ENCODE measurements around the gene TRIO. TPM values are rescaled to one million over a fixed set of nuclear protein-coding genes. Genes with fewer than 3 reads are reported as not detected.

Gene TRIO
- total RNA-seq, 1 donor from 2014 or later: 200 TPM

DNA sequence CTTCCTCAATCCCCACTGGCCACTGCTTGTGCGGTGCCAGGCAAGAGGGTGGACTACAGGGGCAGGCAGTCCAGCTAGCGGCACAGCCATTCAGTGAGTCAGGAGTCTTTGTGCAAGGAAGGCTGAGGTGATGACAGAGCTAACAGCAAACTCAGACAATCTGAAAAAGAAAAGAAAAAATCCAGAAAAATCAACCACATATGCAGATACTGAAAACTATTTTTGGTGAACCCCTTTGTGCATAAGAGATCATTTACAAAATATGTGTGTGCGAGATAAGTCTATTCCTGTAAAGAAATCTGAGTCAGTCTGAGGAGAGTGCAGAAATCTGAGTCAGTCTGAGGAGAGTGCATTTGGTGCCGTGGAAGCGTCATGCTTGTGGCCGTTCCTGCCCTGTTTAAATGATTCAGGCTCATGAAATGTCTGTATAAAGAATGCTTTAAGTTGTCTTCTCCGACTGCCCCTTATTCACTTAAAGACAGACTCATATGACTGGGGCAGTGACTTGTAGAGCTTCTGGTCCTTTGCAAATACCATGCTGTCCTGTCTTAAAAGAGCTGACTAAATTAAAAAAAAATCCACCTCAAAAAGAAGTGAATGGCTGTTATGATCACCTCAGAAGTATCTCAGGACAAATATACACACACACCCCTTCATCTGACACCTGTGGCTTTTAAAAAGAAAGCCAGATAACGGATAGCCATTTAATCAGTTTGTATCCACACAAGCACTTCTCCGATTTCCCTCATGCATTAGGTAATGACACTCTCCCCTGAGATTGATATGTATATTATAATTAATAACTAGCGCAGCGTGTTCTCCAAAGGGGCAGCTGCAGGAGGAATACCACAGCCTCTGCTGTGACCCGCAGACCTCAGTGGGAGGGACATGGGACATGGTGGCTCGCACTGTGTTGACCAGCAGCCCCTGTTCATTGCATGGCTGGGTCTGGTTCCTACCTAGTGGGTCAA is 47.3 kb downstream of the TRIO start:
- peak overlapping the region; percentile 35 for H3K4me3 Mint-ChIP-seq (ENCODE audit: unreplicated experiment)
- TF ChIP-seq, protein P1, sequence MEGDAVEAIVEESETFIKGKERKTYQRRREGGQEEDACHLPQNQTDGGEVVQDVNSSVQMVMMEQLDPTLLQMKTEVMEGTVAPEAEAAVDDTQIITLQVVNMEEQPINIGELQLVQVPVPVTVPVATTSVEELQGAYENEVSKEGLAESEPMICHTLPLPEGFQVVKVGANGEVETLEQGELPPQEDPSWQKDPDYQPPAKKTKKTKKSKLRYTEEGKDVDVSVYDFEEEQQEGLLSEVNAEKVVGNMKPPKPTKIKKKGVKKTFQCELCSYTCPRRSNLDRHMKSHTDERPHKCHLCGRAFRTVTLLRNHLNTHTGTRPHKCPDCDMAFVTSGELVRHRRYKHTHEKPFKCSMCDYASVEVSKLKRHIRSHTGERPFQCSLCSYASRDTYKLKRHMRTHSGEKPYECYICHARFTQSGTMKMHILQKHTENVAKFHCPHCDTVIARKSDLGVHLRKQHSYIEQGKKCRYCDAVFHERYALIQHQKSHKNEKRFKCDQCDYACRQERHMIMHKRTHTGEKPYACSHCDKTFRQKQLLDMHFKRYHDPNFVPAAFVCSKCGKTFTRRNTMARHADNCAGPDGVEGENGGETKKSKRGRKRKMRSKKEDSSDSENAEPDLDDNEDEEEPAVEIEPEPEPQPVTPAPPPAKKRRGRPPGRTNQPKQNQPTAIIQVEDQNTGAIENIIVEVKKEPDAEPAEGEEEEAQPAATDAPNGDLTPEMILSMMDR (IDR thresholded peaks at IDR 0.05): no peak
- H3K4me1 Mint-ChIP-seq (ENCODE audit: low read depth): peaks cover 95% of the 10 kb centered on the region

DNA sequence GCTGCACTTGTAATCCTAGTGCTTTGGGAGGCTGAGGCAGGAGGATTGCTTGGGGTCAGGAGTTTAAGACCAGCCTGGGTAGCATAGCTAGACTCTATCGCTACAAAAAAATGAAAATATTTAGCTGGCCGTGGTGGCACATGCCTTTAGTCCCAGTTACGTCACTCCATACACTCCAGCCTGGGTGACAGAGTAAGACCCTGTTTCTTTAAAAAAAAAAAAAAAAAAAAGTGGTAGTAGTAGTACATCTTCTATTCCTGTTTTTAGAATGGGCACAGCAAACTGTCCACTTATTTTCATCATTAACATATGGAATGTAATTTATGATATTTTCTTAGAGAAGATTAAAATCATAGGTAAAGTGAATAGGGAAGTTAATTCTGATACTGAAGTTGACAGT is 48.2 kb downstream of the TRIO start:
- Mint-ChIP-seq H3K4me1 (ENCODE audit: low read depth) (peaks cover 92% of the 10 kb centered on the region), H3K4me3 (ENCODE audit: unreplicated experiment) (no peak overlapping the region), H3K27me3 (ENCODE audit: low read depth) (no peaks in the 10 kb centered on the region), H3K27ac (ENCODE audit: unreplicated experiment) (peak overlapping the region; percentile 96), H3K9me3 (ENCODE audit: low read depth) (no peaks in the 10 kb centered on the region), H3K36me3 (ENCODE audit: low read depth) (peaks cover 4% of the 10 kb centered on the region)
- no peak for DNase-seq (ENCODE audit: low spot score)
- TF ChIP-seq, protein P1 (IDR thresholded peaks at IDR 0.05): no peak

More for the DNA sequence above, 47.3 kb downstream of the TRIO start:
- Mint-ChIP-seq H3K9me3 (ENCODE audit: low read depth) (no peaks in the 10 kb centered on the region), H3K27me3 (ENCODE audit: low read depth) (no peaks in the 10 kb centered on the region), H3K36me3 (ENCODE audit: low read depth) (peaks cover 3% of the 10 kb centered on the region), H3K27ac (ENCODE audit: unreplicated experiment) (peak overlapping the region; percentile 96)
- DNase-seq (ENCODE audit: low spot score): no peak

DNA sequence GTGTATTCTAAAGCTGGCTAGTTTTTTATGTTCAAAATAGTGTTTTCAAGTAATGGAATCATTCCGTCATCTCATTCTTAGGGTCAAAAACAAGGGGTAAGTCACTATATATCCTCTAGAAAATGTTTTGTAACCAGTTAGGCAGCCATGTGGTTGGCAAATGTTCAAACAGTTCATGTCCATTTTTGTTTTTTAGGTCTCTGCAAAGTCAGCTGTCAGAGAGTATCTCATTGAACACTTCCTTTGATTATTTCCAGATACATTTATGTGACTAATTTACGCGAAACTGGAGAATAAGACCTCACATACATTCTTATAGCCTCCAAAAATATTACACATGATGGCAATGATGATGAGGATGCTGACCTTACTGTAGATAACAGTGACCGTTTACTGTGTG is 50.4 kb downstream of the TRIO start:
- Mint-ChIP-seq H3K27ac (ENCODE audit: unreplicated experiment) (peak overlapping the region; percentile 75), H3K9me3 (ENCODE audit: low read depth) (no peaks in the 10 kb centered on the region), H3K36me3 (ENCODE audit: low read depth) (peaks cover 4% of the 10 kb centered on the region), H3K4me1 (ENCODE audit: low read depth) (peaks cover 90% of the 10 kb centered on the region), H3K4me3 (ENCODE audit: unreplicated experiment) (no peak overlapping the region), H3K27me3 (ENCODE audit: low read depth) (no peaks in the 10 kb centered on the region)
- no peak for DNase-seq (ENCODE audit: low spot score)
- TF ChIP-seq, protein P1 (IDR thresholded peaks at IDR 0.05): no peak

DNA sequence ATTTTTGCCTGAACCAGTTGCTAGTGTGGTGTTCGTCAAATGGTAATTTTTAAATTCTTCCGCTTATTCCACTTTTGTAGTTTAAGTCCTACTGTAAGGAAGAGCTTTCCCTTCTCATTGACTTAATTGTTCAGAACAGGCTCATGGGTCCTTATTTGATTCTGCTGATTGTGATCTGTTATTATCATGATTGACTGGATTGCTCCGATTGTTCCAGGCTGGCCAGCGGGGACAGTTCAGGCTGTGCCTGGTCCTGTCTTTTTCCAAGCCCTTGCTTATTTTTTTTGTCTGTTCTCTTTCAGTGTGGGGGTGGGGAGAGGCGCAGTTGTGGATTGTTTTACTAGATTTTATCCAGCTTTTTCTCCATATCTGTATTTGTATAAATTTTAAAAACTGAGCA is 52.4 kb downstream of the TRIO start:
- TF ChIP-seq, protein P1 (IDR thresholded peaks at IDR 0.05): no peak
- H3K9me3 Mint-ChIP-seq (ENCODE audit: low read depth): no peaks in the 10 kb centered on the region
- H3K4me1 Mint-ChIP-seq (ENCODE audit: low read depth): peaks cover 89% of the 10 kb centered on the region
- peaks cover 4% of the 10 kb centered on the region for H3K36me3 Mint-ChIP-seq (ENCODE audit: low read depth)
- peak overlapping the region; percentile 83 for H3K27ac Mint-ChIP-seq (ENCODE audit: unreplicated experiment)
- no peak overlapping the region for H3K4me3 Mint-ChIP-seq (ENCODE audit: unreplicated experiment)
- DNase-seq (ENCODE audit: low spot score): no peak
- H3K27me3 Mint-ChIP-seq (ENCODE audit: low read depth): no peaks in the 10 kb centered on the region

DNA sequence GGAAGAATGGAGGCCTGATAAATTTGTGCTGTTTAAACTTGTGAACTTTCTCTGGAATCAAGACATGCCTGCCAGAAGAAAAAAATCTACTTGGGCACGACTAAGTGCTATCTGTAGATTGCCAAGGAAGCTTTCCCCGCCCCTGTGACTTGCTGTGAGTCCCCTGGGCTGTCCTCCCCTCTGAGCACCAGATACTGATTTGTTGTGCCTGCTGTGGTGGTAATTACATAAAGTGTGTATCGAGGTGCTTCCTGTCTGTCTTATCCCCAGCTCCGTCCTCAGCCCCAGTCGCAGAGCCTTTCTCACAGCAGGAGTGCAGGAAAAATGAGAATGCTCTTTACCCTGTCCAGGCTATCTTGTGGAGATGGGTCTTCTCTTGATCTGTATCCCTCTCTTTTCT is 53.9 kb downstream of the TRIO start:
- DNase-seq (ENCODE audit: low spot score): no peak
- Mint-ChIP-seq H3K9me3 (ENCODE audit: low read depth) (no peaks in the 10 kb centered on the region), H3K4me3 (ENCODE audit: unreplicated experiment) (no peak overlapping the region), H3K4me1 (ENCODE audit: low read depth) (peaks cover 84% of the 10 kb centered on the region), H3K27ac (ENCODE audit: unreplicated experiment) (peak overlapping the region; percentile 85), H3K36me3 (ENCODE audit: low read depth) (peaks cover 4% of the 10 kb centered on the region), H3K27me3 (ENCODE audit: low read depth) (no peaks in the 10 kb centered on the region)
- TF ChIP-seq, protein P1 (IDR thresholded peaks at IDR 0.05): no peak

Measured in chondrocyte (in vitro differentiated cells).